Measurements from ENCODE around the gene ZNF506.

- TF ChIP-seq CTCF (IDR thresholded peaks at IDR 0.05) (no peak), POLR2A (IDR thresholded peaks at IDR 0.05) (no peak), EP300 (IDR thresholded peaks at IDR 0.05) (no peak)
These were observed 45.7 kb downstream of the ZNF506 start for GRCh38 chr19:19775891-19776205.
